HCT116 (cell line): ENCODE measurements around the gene KRT5. TPM values are rescaled to one million over a fixed set of nuclear protein-coding genes. Genes with fewer than 3 reads are reported as not detected.

Experiments used
- ATAC-seq: fragments of 200-7000 bp; cut with Tn5 transposase; 2 replicates; pipeline ENCODE4 v1.9.1; 2020; ENCODE audit warnings: mild to moderate bottlenecking, moderate library complexity
- BruUV-seq: library from RNA; stranded (reverse); fragments of 400-500 nt; replicated peaks from 2 replicates; lab custom pipeline; 2021; lab: Mats Ljungman, UMichigan
- CTCF ChIA-PET: fragments of 300-600 bp; sonication (Branson Sonifier 250); formaldehyde crosslinking; loops from one replicate; lab custom pipeline; 2021; ENCODE audit warnings: antibody characterized with exemption; lab: Charles Lee
- POLR2A ChIA-PET: fragments of 300-600, 350-600 bp; sonication (Branson Sonifier 250); formaldehyde crosslinking; loops from one replicate; lab custom pipeline; 2021; ENCODE audit warnings: antibody characterized with exemption; lab: Charles Lee
- RAD21 ChIA-PET, 2 experiments: fragments of 300-600 bp; sonication (Branson Sonifier 250); formaldehyde crosslinking; loops; one replicate each; lab custom pipeline; 2023; ENCODE audit warnings: low total read pairs in 2 of 2; ENCODE audit not compliant: uncharacterized antibody in 2 of 2, unreplicated experiment in 2 of 2, low non-redundant PET in 1 of 2; lab: Charles Lee
- DNase-seq: peaks from one replicate; pipeline ENCODE4 v3.0.0-alpha.2; 2010; ENCODE audit warnings: low read depth, low spot score
- H2AFZ ChIP-seq: fragments of 200-600 bp; shearing (Covaris generic), sonication (generic); 2 replicates; pipeline ENCODE4 v1.6.1; 2017; ENCODE audit warnings: low read depth, mixed run types, mixed read lengths, antibody characterized with exemption, low read length; ENCODE audit not compliant: poor library complexity, severe bottlenecking
- H3K27ac ChIP-seq: 2 replicates; pipeline ENCODE4 v1.5.1; 2012; ENCODE audit warnings: low read depth, low read length
- H3K27me3 ChIP-seq: fragments of 200-600 bp; sonication (generic); 2 replicates; pipeline ENCODE4 v1.6.1; 2016; ENCODE audit warnings: mixed run types, low read length, mixed read lengths; ENCODE audit not compliant: insufficient read depth
- H3K36me3 ChIP-seq, 2 experiments: fragments of 200-500 bp in 1 of 2; fragments of 200-600 bp in 1 of 2; sonication (Bioruptor generic) in 1 of 2; sonication (generic) in 1 of 2; 2 replicates each; pipeline versions ENCODE4 v1.5.1 to v1.6.1; 2014 to 2016; ENCODE audit warnings: low read length in 2 of 2, inconsistent platforms in 1 of 2, mixed read lengths in 1 of 2, mixed run types in 1 of 2; ENCODE audit not compliant: insufficient read depth in 2 of 2, control insufficient read depth in 1 of 2
- H3K4me1 ChIP-seq, 2 experiments: fragments of 200-600 bp in 1 of 2; sonication (generic) in 1 of 2; 2 replicates each; pipeline versions ENCODE4 v1.5.1 to v1.6.1; 2012 to 2017; ENCODE audit warnings: low read length in 2 of 2, inconsistent platforms in 1 of 2, mild to moderate bottlenecking in 1 of 2, mixed read lengths in 1 of 2, mixed run types in 1 of 2, moderate library complexity in 1 of 2; ENCODE audit not compliant: insufficient read depth in 2 of 2, control insufficient read depth in 1 of 2
- H3K4me2 ChIP-seq: fragments of 200-600 bp; sonication (generic); 2 replicates; pipeline ENCODE4 v1.6.1; 2017; ENCODE audit warnings: mixed run types, low read length, mixed read lengths
- H3K4me3 ChIP-seq, 2 experiments: fragments of 200-600 bp in 1 of 2; sonication (generic) in 1 of 2; replicated peaks in 1 of 2; 2 replicates each; pipeline ENCODE4 v1.5.1; 2011 to 2016; ENCODE audit warnings: low read length in 2 of 2, control low read depth in 1 of 2, low read depth in 1 of 2, mild to moderate bottlenecking in 1 of 2, mixed read lengths in 1 of 2, mixed run types in 1 of 2
- H3K79me2 ChIP-seq: fragments of 200-600 bp; sonication (generic); 2 replicates; pipeline ENCODE4 v1.6.1; 2017; ENCODE audit warnings: mild to moderate bottlenecking, mixed run types, low read length, moderate library complexity, mixed read lengths; ENCODE audit not compliant: insufficient read depth
- H3K9ac ChIP-seq: fragments of 200-600 bp; sonication (generic); 2 replicates; pipeline ENCODE4 v1.6.1; 2016; ENCODE audit warnings: low read length, mixed read lengths
- H3K9me2 ChIP-seq: fragments of 200-600 bp; sonication (generic), shearing (Covaris generic); 2 replicates; pipeline ENCODE4 v1.6.1; 2017; ENCODE audit warnings: mixed run types, mild to moderate bottlenecking, moderate library complexity; ENCODE audit not compliant: insufficient read depth
- H3K9me3 ChIP-seq, 2 experiments: fragments of 200-500 bp in 1 of 2; fragments of 200-600 bp in 1 of 2; sonication (Bioruptor generic) in 1 of 2; sonication (generic) in 1 of 2; 2 replicates each; pipeline ENCODE4 v1.6.1; 2014 to 2017; ENCODE audit warnings: low read length in 2 of 2, mixed read lengths in 2 of 2, inconsistent platforms in 1 of 2, low read depth in 1 of 2, mild to moderate bottlenecking in 1 of 2, mixed run types in 1 of 2, moderate library complexity in 1 of 2; ENCODE audit not compliant: control insufficient read depth in 1 of 2, insufficient read depth in 1 of 2
- H4K20me1 ChIP-seq: fragments of 200-600 bp; sonication (generic), shearing (Covaris generic); 2 replicates; pipeline ENCODE4 v1.6.1; 2017; ENCODE audit warnings: mixed run types, mild to moderate bottlenecking, moderate library complexity; ENCODE audit not compliant: insufficient read depth
- ATF3 ChIP-seq: IDR thresholded peaks from 2 replicates; pipeline ENCODE4 v1.6.1; 2012
- CBX3 ChIP-seq: IDR thresholded peaks from 2 replicates; pipeline ENCODE4 v1.6.1; 2012; ENCODE audit warnings: low read depth
- CEBPB ChIP-seq: IDR thresholded peaks from 2 replicates; pipeline ENCODE4 v1.6.1; 2012; ENCODE audit warnings: low read depth
- EGR1 ChIP-seq: IDR thresholded peaks from 2 replicates; pipeline ENCODE4 v1.6.1; 2012; ENCODE audit warnings: low read depth
- ELF1 ChIP-seq: IDR thresholded peaks from 2 replicates; pipeline ENCODE4 v1.6.1; 2012; ENCODE audit warnings: low read depth, borderline replicate concordance
- EZH2 ChIP-seq: fragments of 200-600 bp; sonication (generic); IDR thresholded peaks from 2 replicates; pipeline ENCODE4 v1.6.1; 2017; ENCODE audit warnings: antibody characterized with exemption, mixed run types
- EZH2phosphoT487 ChIP-seq: fragments of 200-600 bp; IDR thresholded peaks from 2 replicates; pipeline ENCODE4 v1.6.1; 2018; ENCODE audit warnings: antibody characterized with exemption, borderline replicate concordance
- FOSL1 ChIP-seq: IDR thresholded peaks from 2 replicates; pipeline ENCODE4 v1.6.1; 2012; ENCODE audit warnings: low read depth
- POLR2A ChIP-seq: IDR thresholded peaks from 2 replicates; pipeline ENCODE4 v1.7.0; 2011; ENCODE audit warnings: borderline replicate concordance; ENCODE audit not compliant: insufficient read depth, insufficient read length; ENCODE audit errors: extremely low read depth
- POLR2AphosphoS5 ChIP-seq: IDR thresholded peaks from 2 replicates; pipeline ENCODE4 v1.6.1; 2011; ENCODE audit warnings: mild to moderate bottlenecking, low read depth, low read length, moderate library complexity
- RAD21 ChIP-seq: IDR thresholded peaks from 2 replicates; pipeline ENCODE4 v1.6.1; 2012; ENCODE audit warnings: low read depth, mild to moderate bottlenecking
- SP1 ChIP-seq: IDR thresholded peaks from 2 replicates; pipeline ENCODE4 v1.6.1; 2012; ENCODE audit warnings: low read depth
- SRF ChIP-seq: IDR thresholded peaks from 2 replicates; pipeline ENCODE4 v1.6.1; 2012; ENCODE audit warnings: low read depth
- TCF7L2 ChIP-seq: IDR thresholded peaks from 2 replicates; pipeline ENCODE4 v1.7.0; 2011; ENCODE audit warnings: borderline replicate concordance, inconsistent platforms; ENCODE audit not compliant: insufficient read depth, insufficient read length; ENCODE audit errors: extremely low read depth
- YY1 ChIP-seq: IDR thresholded peaks from 2 replicates; pipeline ENCODE4 v1.6.1; 2011; ENCODE audit warnings: low read length, low read depth, moderate library complexity, mild to moderate bottlenecking; ENCODE audit not compliant: insufficient replicate concordance; ENCODE audit errors: extremely low read depth
- ZFX ChIP-seq: fragments of 450-650 bp; IDR thresholded peaks from 2 replicates; pipeline ENCODE4 v1.6.1; 2017
- ZNF274 ChIP-seq: fragments of 200-500 bp; sonication (Bioruptor generic); IDR thresholded peaks from 2 replicates; pipeline ENCODE4 v1.6.1; 2014; ENCODE audit warnings: mild to moderate bottlenecking, low read depth, low read length, inconsistent platforms
- intact Hi-C: fragments of 100-400 bp; cut with micrococcal nuclease; formaldehyde crosslinking; loops from 2 replicates; pipeline ENCODE4 v1.10.0; 2022
- total RNA-seq: library from RNA; stranded (reverse); gene quantifications from one replicate; pipeline ENCODE4 v1.2.1, GENCODE V29; 2021; ENCODE audit not compliant: unreplicated experiment
- TF ChIP-seq, protein P1 (sequence below): IDR thresholded peaks from 2 replicates; pipeline ENCODE4 v1.6.1; 2011; ENCODE audit warnings: mild to moderate bottlenecking, low read length, moderate library complexity; ENCODE audit not compliant: insufficient replicate concordance; ENCODE audit errors: extremely low read depth
- TF ChIP-seq, protein P2 (sequence below): IDR thresholded peaks from 2 replicates; pipeline ENCODE4 v1.6.1; 2012; ENCODE audit warnings: low read depth
- TF ChIP-seq, protein P3 (sequence below), 3 experiments: fragments of 200-600 bp in 1 of 3; sonication (generic) in 1 of 3; IDR thresholded peaks in 2 of 3; conservative IDR thresholded peaks in 1 of 3; 2 replicates each; pipeline ENCODE4 v1.5.1; 2012 to 2017; ENCODE audit warnings: low read depth in 2 of 3, low read length in 2 of 3, antibody characterized with exemption in 1 of 3, borderline replicate concordance in 1 of 3, control low read depth in 1 of 3, mild to moderate bottlenecking in 1 of 3, mixed read lengths in 1 of 3, mixed run types in 1 of 3, moderate library complexity in 1 of 3; ENCODE audit not compliant: insufficient read depth in 1 of 3

KRT5 gene
- total RNA-seq, 1 experiment from 2014 or later: 0.44 TPM

DNA sequence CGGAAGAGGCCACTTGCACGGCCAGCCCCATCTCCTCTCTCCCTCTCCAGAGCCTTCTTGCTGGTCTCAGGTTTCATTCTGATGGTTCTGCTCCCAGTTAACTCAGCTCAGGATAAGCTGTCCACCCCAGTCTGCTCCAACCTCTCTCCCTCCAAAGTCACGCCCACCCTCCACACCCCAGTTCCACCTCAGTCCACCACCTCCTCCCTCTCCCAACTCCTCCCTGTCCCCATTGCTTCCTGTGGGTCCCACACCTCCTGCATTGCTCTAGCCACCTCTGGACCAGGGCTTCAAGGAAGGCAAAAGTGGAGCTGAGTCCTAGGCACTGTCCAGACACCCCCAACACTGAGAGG lies 19.6 kb upstream of the KRT5 start:
- no peaks in the 10 kb centered on the region for H3K9me3 ChIP-seq
- peaks cover 13 to 21% of the 10 kb centered on the region in 2 experiments for H3K4me1 ChIP-seq
- CTCF ChIA-PET: interaction anchor here (1.2 kb wide), 1 partner anchor 340 kb away, joined by 3 read pairs; no protein-coding TSS in a partner anchor
- H3K79me2 ChIP-seq: no peaks in the 10 kb centered on the region
- POLR2A ChIA-PET: no interaction called here
- no peaks in the 10 kb centered on the region for H3K9me2 ChIP-seq
- ATAC-seq (no peak), DNase-seq (no peak)
- BruUV-seq: no TSS peak
- H3K4me2 ChIP-seq: no peak overlapping the region
- intact Hi-C loops: no loop called here
- no peaks in the 10 kb centered on the region for H4K20me1 ChIP-seq
- H3K9ac ChIP-seq: no peak overlapping the region
- H3K27me3 ChIP-seq: no peaks in the 10 kb centered on the region
- H2AFZ ChIP-seq: no peak overlapping the region
- TF ChIP-seq EZH2phosphoT487 (no peak), ELF1 (no peak), CEBPB (no peak), FOSL1 (no peak), ZFX (no peak), RAD21 (no peak), SRF (no peak), ZNF274 (no peak), POLR2A (no peak), ATF3 (no peak), CBX3 (no peak), EZH2 (no peak), SP1 (no peak), EGR1 (no peak), TCF7L2 (no peak), YY1 (no peak), POLR2AphosphoS5 (no peak)
- TF ChIP-seq, protein P1, sequence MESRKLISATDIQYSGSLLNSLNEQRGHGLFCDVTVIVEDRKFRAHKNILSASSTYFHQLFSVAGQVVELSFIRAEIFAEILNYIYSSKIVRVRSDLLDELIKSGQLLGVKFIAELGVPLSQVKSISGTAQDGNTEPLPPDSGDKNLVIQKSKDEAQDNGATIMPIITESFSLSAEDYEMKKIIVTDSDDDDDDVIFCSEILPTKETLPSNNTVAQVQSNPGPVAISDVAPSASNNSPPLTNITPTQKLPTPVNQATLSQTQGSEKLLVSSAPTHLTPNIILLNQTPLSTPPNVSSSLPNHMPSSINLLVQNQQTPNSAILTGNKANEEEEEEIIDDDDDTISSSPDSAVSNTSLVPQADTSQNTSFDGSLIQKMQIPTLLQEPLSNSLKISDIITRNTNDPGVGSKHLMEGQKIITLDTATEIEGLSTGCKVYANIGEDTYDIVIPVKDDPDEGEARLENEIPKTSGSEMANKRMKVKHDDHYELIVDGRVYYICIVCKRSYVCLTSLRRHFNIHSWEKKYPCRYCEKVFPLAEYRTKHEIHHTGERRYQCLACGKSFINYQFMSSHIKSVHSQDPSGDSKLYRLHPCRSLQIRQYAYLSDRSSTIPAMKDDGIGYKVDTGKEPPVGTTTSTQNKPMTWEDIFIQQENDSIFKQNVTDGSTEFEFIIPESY: no peak
- TF ChIP-seq, protein P2, sequence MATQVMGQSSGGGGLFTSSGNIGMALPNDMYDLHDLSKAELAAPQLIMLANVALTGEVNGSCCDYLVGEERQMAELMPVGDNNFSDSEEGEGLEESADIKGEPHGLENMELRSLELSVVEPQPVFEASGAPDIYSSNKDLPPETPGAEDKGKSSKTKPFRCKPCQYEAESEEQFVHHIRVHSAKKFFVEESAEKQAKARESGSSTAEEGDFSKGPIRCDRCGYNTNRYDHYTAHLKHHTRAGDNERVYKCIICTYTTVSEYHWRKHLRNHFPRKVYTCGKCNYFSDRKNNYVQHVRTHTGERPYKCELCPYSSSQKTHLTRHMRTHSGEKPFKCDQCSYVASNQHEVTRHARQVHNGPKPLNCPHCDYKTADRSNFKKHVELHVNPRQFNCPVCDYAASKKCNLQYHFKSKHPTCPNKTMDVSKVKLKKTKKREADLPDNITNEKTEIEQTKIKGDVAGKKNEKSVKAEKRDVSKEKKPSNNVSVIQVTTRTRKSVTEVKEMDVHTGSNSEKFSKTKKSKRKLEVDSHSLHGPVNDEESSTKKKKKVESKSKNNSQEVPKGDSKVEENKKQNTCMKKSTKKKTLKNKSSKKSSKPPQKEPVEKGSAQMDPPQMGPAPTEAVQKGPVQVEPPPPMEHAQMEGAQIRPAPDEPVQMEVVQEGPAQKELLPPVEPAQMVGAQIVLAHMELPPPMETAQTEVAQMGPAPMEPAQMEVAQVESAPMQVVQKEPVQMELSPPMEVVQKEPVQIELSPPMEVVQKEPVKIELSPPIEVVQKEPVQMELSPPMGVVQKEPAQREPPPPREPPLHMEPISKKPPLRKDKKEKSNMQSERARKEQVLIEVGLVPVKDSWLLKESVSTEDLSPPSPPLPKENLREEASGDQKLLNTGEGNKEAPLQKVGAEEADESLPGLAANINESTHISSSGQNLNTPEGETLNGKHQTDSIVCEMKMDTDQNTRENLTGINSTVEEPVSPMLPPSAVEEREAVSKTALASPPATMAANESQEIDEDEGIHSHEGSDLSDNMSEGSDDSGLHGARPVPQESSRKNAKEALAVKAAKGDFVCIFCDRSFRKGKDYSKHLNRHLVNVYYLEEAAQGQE: no peak
- TF ChIP-seq, protein P3, sequence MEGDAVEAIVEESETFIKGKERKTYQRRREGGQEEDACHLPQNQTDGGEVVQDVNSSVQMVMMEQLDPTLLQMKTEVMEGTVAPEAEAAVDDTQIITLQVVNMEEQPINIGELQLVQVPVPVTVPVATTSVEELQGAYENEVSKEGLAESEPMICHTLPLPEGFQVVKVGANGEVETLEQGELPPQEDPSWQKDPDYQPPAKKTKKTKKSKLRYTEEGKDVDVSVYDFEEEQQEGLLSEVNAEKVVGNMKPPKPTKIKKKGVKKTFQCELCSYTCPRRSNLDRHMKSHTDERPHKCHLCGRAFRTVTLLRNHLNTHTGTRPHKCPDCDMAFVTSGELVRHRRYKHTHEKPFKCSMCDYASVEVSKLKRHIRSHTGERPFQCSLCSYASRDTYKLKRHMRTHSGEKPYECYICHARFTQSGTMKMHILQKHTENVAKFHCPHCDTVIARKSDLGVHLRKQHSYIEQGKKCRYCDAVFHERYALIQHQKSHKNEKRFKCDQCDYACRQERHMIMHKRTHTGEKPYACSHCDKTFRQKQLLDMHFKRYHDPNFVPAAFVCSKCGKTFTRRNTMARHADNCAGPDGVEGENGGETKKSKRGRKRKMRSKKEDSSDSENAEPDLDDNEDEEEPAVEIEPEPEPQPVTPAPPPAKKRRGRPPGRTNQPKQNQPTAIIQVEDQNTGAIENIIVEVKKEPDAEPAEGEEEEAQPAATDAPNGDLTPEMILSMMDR (IDR thresholded peaks at IDR 0.05 in 2 of 3, conservative IDR thresholded peaks at IDR 0.05 in 1 of 3; ENCODE audit: borderline replicate concordance in 1 of 3, insufficient read depth in 1 of 3, low read depth in 2 of 3, low read length in 2 of 3): no peak
- H3K36me3 ChIP-seq: no peaks in the 10 kb centered on the region
- no peak overlapping the region for H3K4me3 ChIP-seq
- RAD21 ChIA-PET: no interaction called here
- H3K27ac ChIP-seq: no peak overlapping the region
